Measurements from ENCODE around the gene MAVS.
A peak's percentile ranks its signal among the peaks of the same experiment; 100 is the strongest.
"Not testable (repeated sequence)": the region's sequence is repeated elsewhere in the genome, so short reads cannot be mapped to it uniquely, and the experiment has no call there.

Gene MAVS

DNA sequence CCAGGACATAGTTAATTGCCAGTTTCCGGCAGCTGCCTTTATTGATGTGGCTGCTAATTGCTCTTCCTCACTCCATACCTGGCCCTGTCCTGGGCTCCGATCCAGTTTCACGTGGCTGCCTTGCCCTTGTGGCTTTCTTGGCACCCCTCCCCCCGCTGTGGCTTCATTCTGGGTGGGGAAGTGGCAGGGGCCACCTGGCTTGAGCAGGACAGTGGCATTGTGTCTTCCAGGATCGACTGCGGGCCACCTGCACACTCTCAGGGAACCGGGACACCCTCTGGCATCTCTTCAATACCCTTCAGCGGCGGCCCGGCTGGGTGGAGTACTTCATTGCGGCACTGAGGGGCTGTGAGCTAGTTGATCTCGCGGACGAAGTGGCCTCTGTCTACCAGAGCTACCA lies 10.8 kb downstream of the MAVS start:
- no peak for FAIRE-seq

DNA sequence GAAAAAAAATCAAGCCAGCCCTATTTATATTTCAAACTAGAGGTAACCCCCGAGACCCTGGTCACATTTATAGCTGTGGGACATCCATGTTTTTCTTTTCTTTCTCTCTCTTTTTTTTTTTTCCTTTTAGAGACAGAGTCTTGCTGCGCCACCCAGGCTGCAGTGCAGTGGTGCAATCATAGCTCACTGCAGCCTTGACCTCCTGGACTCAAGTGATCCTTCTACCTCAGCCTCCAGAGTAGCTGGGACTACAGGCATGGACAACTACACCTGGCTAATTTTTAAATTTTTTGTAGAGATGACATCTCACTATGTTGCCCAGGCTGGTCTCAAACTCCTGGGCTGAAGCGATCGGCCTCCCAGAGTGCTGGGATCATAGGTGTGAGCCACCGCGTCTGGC lies 12.1 kb downstream of the MAVS start:
- no peak for FAIRE-seq

DNA sequence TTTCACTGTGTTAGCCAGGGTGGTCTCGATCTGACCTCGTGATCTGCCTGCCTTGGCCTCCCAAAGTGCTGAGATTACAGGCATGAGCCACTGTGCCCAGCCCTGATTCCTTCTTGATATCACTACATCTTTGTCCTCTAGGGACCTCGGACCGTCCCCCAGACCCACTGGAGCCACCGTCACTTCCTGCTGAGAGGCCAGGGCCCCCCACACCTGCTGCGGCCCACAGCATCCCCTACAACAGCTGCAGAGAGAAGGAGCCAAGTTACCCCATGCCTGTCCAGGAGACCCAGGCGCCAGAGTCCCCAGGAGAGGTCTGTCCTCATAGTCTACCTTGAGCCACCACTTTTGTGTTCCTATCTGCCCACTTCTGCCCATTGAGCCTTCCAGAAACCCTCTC lies 14.6 kb downstream of the MAVS start:
- FAIRE-seq: no peak

DNA sequence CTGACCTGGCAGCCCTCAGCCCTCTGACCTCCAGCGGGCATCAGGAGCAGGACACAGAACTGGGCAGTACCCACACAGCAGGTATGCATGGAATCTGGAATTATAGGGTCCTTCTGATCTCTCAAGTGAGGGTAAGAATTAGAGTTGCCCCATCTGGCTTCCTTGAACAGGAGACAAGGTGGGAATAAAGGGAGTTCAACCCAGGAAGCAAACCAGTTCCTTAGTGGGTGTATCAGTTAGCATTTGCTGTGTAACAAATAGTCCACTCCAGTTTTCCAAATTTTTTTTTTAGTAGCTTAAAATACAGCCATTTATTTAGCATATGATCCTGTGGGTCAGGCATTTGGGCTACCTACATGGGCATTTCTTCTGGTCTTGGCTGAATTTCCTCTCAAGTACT lies 15.7 kb downstream of the MAVS start:
- FAIRE-seq: no peak

DNA sequence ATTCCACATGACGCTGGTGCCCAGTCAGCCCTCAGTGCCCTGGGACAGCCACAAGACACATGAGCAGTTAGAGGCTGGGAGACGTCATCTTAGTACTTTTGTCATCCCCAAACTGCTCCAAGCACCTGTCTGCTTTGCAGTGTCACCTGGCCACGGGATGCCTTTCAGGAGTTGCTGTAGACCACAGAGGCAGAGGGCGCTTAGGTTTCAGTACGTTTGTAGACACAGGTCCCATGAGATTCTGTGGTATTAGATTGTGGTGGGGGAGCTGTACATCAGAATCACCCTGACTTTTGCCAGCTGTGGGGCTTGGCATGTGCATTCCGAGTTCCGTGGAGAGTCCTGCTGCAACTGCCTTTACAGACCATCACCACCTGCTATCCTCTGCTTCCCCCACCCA lies 16.7 kb downstream of the MAVS start:
- no peak for FAIRE-seq

- no peak for FAIRE-seq
These were observed 17.9 kb downstream of the MAVS start for GRCh38 chr20:3864518-3864917.

GRCh38 chr20:3865152-3865886 lies 18.7 kb downstream of the MAVS start:
- no peak for FAIRE-seq

GRCh38 chr20:3865887-3866407 lies 19.3 kb downstream of the MAVS start:
- no peak for FAIRE-seq

GRCh38 chr20:3866464-3866863 lies 19.8 kb downstream of the MAVS start:
- FAIRE-seq: no peak

DNA sequence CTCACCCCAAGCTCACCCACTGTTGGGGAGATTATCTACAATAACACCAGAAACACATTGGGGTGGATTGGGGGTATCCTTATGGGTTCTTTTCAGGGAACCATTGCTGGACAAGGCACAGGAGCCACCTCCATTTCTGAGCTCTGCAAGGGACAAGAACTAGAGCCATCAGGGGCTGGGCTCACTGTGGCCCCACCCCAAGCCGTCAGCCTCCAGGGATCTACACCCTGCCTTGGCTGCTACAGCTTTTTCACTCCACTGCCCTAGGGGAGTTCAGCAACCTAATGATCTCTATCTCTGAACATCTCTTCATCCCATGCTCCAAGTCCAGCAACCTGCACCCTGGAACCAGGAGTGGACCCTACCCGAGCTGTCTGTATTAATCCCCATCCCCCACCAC lies 21.2 kb downstream of the MAVS start:
- no peak for FAIRE-seq

- FAIRE-seq: no peak
These were observed 23.4 kb downstream of the MAVS start for GRCh38 chr20:3869839-3870634.

DNA sequence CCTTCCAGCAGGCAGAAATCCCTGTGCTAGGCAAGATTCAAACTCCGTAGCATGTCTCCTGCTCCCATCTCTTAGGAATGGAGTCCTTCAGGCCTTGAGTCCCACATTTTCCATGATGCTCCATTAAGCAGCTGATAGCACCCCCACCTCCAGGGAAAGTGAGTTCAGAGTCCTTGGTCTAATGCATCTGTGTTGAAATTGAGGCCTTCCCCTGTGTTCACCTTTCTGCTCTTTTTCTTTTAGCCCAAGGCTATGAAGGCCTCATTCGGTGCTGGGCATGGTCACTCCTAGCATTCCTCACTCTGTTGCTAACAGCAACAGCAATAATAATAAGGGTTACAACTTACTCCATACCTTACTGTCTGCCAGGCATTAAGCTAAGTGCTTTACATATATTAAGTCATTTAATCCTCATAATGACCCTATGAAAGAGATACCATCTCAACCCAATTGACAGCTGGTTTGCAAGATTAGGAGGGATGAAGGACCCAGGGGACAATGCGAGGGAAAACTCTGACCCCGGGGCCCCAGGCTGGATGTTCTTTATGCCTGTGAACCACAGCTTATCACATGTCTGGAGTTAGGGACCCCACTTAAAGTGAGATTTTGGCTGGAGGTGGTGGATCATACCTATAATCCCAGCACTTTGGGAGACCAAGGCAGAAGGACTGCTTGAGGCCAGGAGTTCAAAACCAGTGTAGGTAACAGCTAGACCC lies 25.1 kb downstream of the MAVS start:
- no peak for FAIRE-seq

GRCh38 chr20:3873507-3873906 lies 26.9 kb downstream of the MAVS start:
- FAIRE-seq: no peak

DNA sequence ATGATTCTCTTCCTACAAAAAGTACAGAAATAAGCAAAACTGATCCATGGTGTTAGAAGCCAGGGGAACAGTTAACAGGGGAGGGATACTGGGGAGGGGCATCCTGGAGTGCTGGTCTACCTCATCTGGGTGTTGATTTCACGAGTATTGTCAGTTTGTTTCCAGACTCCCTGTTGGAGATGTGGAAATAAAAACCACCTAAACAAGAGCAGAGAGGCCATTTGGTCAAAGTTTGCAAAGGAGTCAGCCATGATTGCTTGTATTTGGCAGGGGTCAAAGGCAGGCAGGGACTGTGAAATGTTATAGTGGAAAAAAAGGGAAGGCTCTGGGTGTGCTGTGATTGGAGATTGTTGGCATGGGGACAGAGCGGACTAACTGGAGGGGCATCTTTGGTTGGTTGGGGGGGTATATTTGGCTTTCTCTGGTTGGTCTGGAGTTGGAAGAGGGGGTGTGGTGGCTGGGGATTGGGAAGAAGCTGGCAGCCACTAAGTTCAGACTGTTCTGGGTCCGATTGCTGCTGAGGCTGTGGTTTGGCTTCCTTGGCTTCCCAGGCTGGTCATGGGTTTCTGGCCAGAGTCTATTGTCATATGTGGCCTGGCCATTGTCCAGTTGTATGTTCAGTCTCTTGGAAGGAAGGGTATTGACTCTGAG lies 27.7 kb downstream of the MAVS start:
- FAIRE-seq: no peak

- FAIRE-seq: no peak
These were observed 28.8 kb downstream of the MAVS start for GRCh38 chr20:3875378-3875974.

DNA sequence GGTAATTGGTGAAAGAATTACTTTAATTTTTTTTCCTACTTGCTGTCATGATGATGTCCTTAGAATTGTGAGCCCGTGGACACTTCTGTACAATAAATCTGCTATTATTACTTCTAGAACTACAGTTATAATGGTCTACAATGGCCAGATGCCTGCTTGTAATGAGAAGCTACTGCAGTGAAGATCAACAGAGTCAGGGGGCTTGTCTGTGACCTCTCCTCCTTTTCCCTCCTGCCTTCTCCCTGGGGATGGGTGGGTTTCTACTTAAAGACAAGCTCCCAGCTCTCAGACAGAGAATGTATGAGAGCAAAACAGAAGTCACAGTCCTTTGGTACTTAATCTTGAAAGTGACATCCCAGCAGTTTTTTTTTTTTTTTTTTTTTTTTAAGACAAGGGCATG lies 29.4 kb downstream of the MAVS start:
- FAIRE-seq: no peak

- no peak for FAIRE-seq
These were observed 30.0 kb downstream of the MAVS start for GRCh38 chr20:3876676-3877075.

DNA sequence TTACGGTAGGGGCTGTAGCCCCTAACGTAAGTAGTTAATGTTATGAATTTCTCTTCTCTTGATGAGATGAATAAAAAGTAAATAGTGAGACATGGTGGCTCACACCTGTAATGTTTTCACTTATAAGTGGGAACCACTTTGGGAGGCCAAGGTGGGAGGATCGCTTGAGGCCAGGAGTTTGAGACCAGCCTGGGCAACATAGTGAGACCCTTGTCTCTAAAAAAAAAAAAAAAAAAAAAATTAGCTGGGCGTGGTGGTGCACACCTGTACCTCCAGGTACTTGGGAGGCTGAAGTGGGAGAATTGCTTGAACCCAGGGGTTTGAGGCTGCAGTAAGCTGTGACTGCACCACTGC lies 32.3 kb downstream of the MAVS start:
- FAIRE-seq: not testable (repeated sequence)

GRCh38 chr20:3885715-3886114 lies 39.1 kb downstream of the MAVS start:
- FAIRE-seq: no peak

DNA sequence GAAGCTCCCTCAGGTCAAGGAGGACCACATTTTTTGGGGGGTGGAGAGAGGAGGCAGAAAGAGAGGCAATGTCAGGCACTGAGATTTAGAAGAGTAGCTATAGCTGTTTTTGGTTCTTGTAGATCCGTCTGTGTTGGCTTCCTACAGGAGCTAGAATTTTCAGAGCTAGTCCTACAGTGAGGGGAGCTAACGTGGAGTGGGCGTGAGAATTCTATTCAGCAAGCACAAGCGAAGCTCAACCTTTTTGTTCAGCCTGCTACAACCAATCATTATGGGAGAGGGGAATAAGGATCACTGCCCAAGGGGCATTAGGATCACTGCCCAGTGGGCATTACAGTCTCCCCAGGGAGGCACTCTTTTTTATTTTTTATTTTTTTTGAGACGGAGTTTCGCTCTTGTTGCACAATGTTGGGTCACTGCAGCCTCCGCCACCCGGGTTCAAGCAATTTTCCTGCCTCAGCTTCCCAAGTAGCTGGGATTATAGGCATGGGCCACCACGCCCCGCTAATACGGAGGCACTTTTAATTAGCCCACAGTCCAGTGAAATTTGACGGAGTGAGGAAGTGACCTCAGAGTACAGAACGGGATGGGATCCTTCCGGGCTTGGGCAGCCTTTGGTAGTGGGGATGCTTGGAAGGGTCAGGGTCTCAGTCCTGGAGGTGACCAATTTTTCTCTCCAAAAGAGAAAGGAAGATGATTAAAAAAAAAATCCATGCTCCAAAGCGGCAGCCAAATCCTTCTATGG lies 41.4 kb downstream of the MAVS start:
- no peak for FAIRE-seq

DNA sequence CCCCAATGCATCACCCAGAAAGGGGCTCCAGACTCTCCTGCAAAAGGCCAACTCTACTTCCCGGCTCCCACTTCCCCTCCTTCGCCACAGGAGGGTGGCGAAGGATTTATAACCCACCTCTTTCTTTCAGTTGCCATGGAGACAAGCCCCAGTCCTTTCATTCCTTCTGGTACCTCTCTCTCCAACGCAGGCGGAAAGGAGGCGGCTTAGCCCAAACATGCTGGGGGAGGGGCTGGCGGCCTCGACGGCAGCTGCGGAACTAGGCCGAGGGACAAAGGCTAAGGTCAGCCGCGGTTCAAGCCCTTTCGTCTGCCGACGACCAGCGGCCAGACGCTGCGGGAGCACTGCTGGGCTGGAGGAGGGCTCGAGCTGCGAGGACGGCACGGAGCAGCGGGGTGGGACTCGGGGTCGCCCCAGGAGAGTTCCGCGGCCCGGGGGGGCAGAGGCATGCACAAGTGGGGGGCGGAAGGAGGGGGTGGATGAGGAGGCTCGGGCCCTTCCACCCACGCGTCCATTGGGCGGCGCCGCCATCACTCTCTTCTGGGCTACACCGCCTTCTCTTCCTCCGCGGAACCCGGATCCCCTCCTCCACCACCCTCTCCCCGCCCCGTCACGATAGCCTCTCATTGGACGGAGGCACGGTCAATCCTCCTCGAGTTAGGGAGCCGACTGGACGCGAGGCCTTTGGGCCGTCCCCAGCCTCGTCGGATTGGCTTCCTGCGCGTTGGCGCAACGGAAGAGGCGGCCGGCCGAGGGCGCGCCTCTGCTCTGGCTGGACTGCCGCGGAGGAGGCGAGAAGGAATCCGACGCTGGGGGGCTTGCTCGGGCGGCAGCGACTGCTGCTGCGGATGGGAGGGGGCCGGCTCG lies 42.2 kb downstream of the MAVS start, which contains the start of gene PANK2:
Gene PANK2 (plus strand): TSS at position 766 of the 867 bp plus-strand sequence.
- peak; percentile 66 for FAIRE-seq
